ENCODE data around the gene RBPJ. TPM values are rescaled to one million over a fixed set of nuclear protein-coding genes. Genes with fewer than 3 reads are reported as not detected.

The RBPJ gene
- total RNA-seq = 100 to 1,000 TPM; 179 to 212 TPM

- Mint-ChIP-seq H3K36me3 (peaks cover 24% of the 10 kb centered on the region), H3K4me3 (peak within 1 kb of the TSS; percentile 96), H3K9me3 (peaks cover 12% of the 10 kb centered on the region), H3K4me1 (ENCODE audit: low read depth in 2 of 2) (peaks cover 53 to 57% of the 10 kb centered on the region in 2 donors), H3K27me3 (no peaks in the 10 kb centered on the region), H3K27ac (peak within 1 kb of the TSS; percentile 89 to 94)
- DNase-seq (ENCODE audit: low spot score) (peak; percentile 83), ATAC-seq (peak; percentile 21 to 44)
Measured at GRCh38 chr4:26320538-26321372, at the start of gene RBPJ. Gene RBPJ (plus strand): TSS chr4:26321014. CDS start chr4:26321029, 15 bp downstream.

GRCh38 chr4:26271703-26272102, 49.1 kb upstream of the RBPJ start:
- ATAC-seq (no peak), DNase-seq (ENCODE audit: low spot score) (no peak)
- H3K4me1 Mint-ChIP-seq (ENCODE audit: low read depth in 2 of 2) = peaks cover 18 to 21% of the 10 kb centered on the region in 2 donors
- H3K9me3 Mint-ChIP-seq = no peaks in the 10 kb centered on the region
- no peaks in the 10 kb centered on the region for H3K36me3 Mint-ChIP-seq
- peaks cover 0 to 13% of the 10 kb centered on the region in 2 donors for H3K27me3 Mint-ChIP-seq
- H3K27ac Mint-ChIP-seq = no peak overlapping the region
- no peak overlapping the region for H3K4me3 Mint-ChIP-seq

- no peaks in the 10 kb centered on the region for H3K9me3 Mint-ChIP-seq
- H3K4me3 Mint-ChIP-seq = no peak overlapping the region
- no peak overlapping the region for H3K27ac Mint-ChIP-seq
Measured at GRCh38 chr4:26272654-26273615, 47.9 kb upstream of the RBPJ start.

GRCh38 chr4:26273616-26273980, 47.2 kb upstream of the RBPJ start:
- no peaks in the 10 kb centered on the region for H3K9me3 Mint-ChIP-seq
- H3K27ac Mint-ChIP-seq = peak overlapping the region in 1 of 2 donors; percentile 36
- H3K4me3 Mint-ChIP-seq = no peak overlapping the region
- ATAC-seq = no peak
- DNase-seq (ENCODE audit: low spot score) = no peak
- peaks cover 16% of the 10 kb centered on the region in 2 donors for H3K4me1 Mint-ChIP-seq (ENCODE audit: low read depth in 2 of 2)
- peaks cover 0 to 15% of the 10 kb centered on the region in 2 donors for H3K27me3 Mint-ChIP-seq
- no peaks in the 10 kb centered on the region for H3K36me3 Mint-ChIP-seq

More at GRCh38 chr4:26272654-26273615, 47.9 kb upstream of the RBPJ start:
- no peak for ATAC-seq
- DNase-seq (ENCODE audit: low spot score) = no peak
- H3K4me1 Mint-ChIP-seq (ENCODE audit: low read depth in 2 of 2) = peaks cover 18 to 21% of the 10 kb centered on the region in 2 donors
- peaks cover 0 to 15% of the 10 kb centered on the region in 2 donors for H3K27me3 Mint-ChIP-seq
- H3K36me3 Mint-ChIP-seq = no peaks in the 10 kb centered on the region

GRCh38 chr4:26275281-26275680, 45.5 kb upstream of the RBPJ start:
- Mint-ChIP-seq H3K27me3 (peaks cover 0 to 15% of the 10 kb centered on the region in 2 donors), H3K4me1 (ENCODE audit: low read depth in 2 of 2) (peaks cover 15 to 18% of the 10 kb centered on the region in 2 donors), H3K4me3 (no peak overlapping the region), H3K9me3 (no peaks in the 10 kb centered on the region), H3K27ac (no peak overlapping the region), H3K36me3 (no peaks in the 10 kb centered on the region)
- DNase-seq (ENCODE audit: low spot score) (no peak), ATAC-seq (no peak)

- no peak for ATAC-seq
Measured at GRCh38 chr4:26279446-26279845, 41.4 kb upstream of the RBPJ start.

GRCh38 chr4:26281881-26282280, 38.9 kb upstream of the RBPJ start:
- ATAC-seq = no peak
- H3K36me3 Mint-ChIP-seq = no peaks in the 10 kb centered on the region
- no peak overlapping the region for H3K4me3 Mint-ChIP-seq
- H3K27ac Mint-ChIP-seq = no peak overlapping the region
- peaks cover 0 to 2% of the 10 kb centered on the region in 2 donors for H3K27me3 Mint-ChIP-seq
- peaks cover under 1% of the 10 kb centered on the region for H3K9me3 Mint-ChIP-seq
- peaks cover under 1 to 7% of the 10 kb centered on the region in 2 donors for H3K4me1 Mint-ChIP-seq (ENCODE audit: low read depth in 2 of 2)
- DNase-seq (ENCODE audit: low spot score) = no peak

More at GRCh38 chr4:26279446-26279845, 41.4 kb upstream of the RBPJ start:
- H3K9me3 Mint-ChIP-seq = no peaks in the 10 kb centered on the region
- H3K4me3 Mint-ChIP-seq = no peak overlapping the region
- H3K27ac Mint-ChIP-seq = no peak overlapping the region
- H3K27me3 Mint-ChIP-seq = peaks cover 0 to 6% of the 10 kb centered on the region in 2 donors
- peaks cover 0 to 6% of the 10 kb centered on the region in 2 donors for H3K4me1 Mint-ChIP-seq (ENCODE audit: low read depth in 2 of 2)
- no peak for DNase-seq (ENCODE audit: low spot score)
- H3K36me3 Mint-ChIP-seq = no peaks in the 10 kb centered on the region

- Mint-ChIP-seq H3K27ac (no peak overlapping the region), H3K4me1 (ENCODE audit: low read depth in 2 of 2) (peaks cover 21 to 22% of the 10 kb centered on the region in 2 donors), H3K9me3 (peaks cover 3% of the 10 kb centered on the region), H3K4me3 (no peak overlapping the region), H3K27me3 (no peaks in the 10 kb centered on the region), H3K36me3 (no peaks in the 10 kb centered on the region)
- DNase-seq (ENCODE audit: low spot score) = no peak
- no peak for ATAC-seq
Measured at GRCh38 chr4:26284536-26284935, 36.3 kb upstream of the RBPJ start.

- DNase-seq (ENCODE audit: low spot score) (no peak), ATAC-seq (no peak)
- H3K36me3 Mint-ChIP-seq = no peaks in the 10 kb centered on the region
- peaks cover 21 to 23% of the 10 kb centered on the region in 2 donors for H3K4me1 Mint-ChIP-seq (ENCODE audit: low read depth in 2 of 2)
- H3K9me3 Mint-ChIP-seq = peaks cover 3% of the 10 kb centered on the region
- no peak overlapping the region for H3K27ac Mint-ChIP-seq
- no peaks in the 10 kb centered on the region for H3K27me3 Mint-ChIP-seq
- H3K4me3 Mint-ChIP-seq = no peak overlapping the region
Measured at GRCh38 chr4:26285272-26285671, 35.5 kb upstream of the RBPJ start.

- no peaks in the 10 kb centered on the region for H3K36me3 Mint-ChIP-seq
- peaks cover 3% of the 10 kb centered on the region for H3K9me3 Mint-ChIP-seq
- peak overlapping the region; percentile 53 for H3K4me3 Mint-ChIP-seq
- H3K4me1 Mint-ChIP-seq (ENCODE audit: low read depth in 2 of 2) = peaks cover 28 to 29% of the 10 kb centered on the region in 2 donors
- no peak for ATAC-seq
- H3K27me3 Mint-ChIP-seq = peaks cover 0 to 2% of the 10 kb centered on the region in 2 donors
- DNase-seq (ENCODE audit: low spot score) = no peak
- peak overlapping the region; percentile 75 to 87 for H3K27ac Mint-ChIP-seq
Measured at GRCh38 chr4:26287756-26288155, 33.1 kb upstream of the RBPJ start.

- H3K27ac Mint-ChIP-seq = peak overlapping the region; percentile 75 to 87
- peak overlapping the region; percentile 53 for H3K4me3 Mint-ChIP-seq
- peaks cover 3% of the 10 kb centered on the region for H3K9me3 Mint-ChIP-seq
- no peaks in the 10 kb centered on the region for H3K36me3 Mint-ChIP-seq
- H3K4me1 Mint-ChIP-seq (ENCODE audit: low read depth in 2 of 2) = peaks cover 28 to 29% of the 10 kb centered on the region in 2 donors
- DNase-seq (ENCODE audit: low spot score) (peak; percentile 62), ATAC-seq (peak; percentile 88 to 97)
- H3K27me3 Mint-ChIP-seq = peaks cover 0 to 2% of the 10 kb centered on the region in 2 donors
Measured at GRCh38 chr4:26288355-26288909, 32.4 kb upstream of the RBPJ start.

GRCh38 chr4:26289401-26289800, 31.4 kb upstream of the RBPJ start:
- no peaks in the 10 kb centered on the region for H3K36me3 Mint-ChIP-seq
- H3K4me3 Mint-ChIP-seq = no peak overlapping the region
- ATAC-seq (no peak), DNase-seq (ENCODE audit: low spot score) (no peak)
- peaks cover 27 to 28% of the 10 kb centered on the region in 2 donors for H3K4me1 Mint-ChIP-seq (ENCODE audit: low read depth in 2 of 2)
- H3K9me3 Mint-ChIP-seq = peaks cover 3% of the 10 kb centered on the region
- peaks cover 0 to 5% of the 10 kb centered on the region in 2 donors for H3K27me3 Mint-ChIP-seq
- peak overlapping the region; percentile 75 to 87 for H3K27ac Mint-ChIP-seq

GRCh38 chr4:26290321-26290720, 30.5 kb upstream of the RBPJ start:
- Mint-ChIP-seq H3K4me3 (no peak overlapping the region), H3K4me1 (ENCODE audit: low read depth in 2 of 2) (peaks cover 27 to 28% of the 10 kb centered on the region in 2 donors), H3K9me3 (peaks cover 3% of the 10 kb centered on the region), H3K36me3 (no peaks in the 10 kb centered on the region), H3K27ac (no peak overlapping the region), H3K27me3 (peaks cover 0 to 5% of the 10 kb centered on the region in 2 donors)
- no peak for DNase-seq (ENCODE audit: low spot score)
- ATAC-seq = no peak

Measured in natural killer cell treated with Interleukin-12 subunit alpha and Interleukin-12 subunit beta and Interleukin-15 and Interleukin-18, amount 100 ng/mL, for 72 hours (primary cell).